GM19240 (cell line): ENCODE data around the gene C21orf58.

Experiments
- DNase-seq: peaks from one replicate; pipeline ENCODE4 v3.0.0; 2011; ENCODE audit warnings: low spot score; ENCODE audit not compliant: insufficient read length

Gene C21orf58

DNA sequence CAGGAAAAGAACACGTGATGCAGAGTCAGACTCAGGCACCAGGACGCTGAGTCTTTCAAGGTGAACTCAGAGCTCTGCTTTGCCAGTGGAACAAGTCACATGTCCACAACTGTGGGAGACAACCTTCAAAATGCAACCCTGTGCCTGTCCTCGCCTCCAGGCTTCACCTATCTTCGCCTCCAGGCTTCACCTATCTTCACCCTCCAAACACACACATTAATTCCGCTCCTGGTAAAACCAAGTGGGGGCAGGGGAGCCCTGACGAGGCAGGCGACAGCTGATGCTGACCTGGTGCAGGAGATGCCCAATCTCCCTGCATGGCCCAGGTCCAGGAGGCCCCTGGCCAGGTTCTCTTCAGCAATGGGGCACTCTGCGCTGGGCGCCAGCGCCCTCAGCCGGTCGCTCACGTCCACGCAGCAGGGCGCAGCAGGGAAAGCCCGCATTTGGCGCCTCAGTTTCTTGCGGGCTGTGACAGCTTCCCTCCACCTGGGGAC is 67.1 kb downstream of the C21orf58 start:
- no peak for DNase-seq

DNA sequence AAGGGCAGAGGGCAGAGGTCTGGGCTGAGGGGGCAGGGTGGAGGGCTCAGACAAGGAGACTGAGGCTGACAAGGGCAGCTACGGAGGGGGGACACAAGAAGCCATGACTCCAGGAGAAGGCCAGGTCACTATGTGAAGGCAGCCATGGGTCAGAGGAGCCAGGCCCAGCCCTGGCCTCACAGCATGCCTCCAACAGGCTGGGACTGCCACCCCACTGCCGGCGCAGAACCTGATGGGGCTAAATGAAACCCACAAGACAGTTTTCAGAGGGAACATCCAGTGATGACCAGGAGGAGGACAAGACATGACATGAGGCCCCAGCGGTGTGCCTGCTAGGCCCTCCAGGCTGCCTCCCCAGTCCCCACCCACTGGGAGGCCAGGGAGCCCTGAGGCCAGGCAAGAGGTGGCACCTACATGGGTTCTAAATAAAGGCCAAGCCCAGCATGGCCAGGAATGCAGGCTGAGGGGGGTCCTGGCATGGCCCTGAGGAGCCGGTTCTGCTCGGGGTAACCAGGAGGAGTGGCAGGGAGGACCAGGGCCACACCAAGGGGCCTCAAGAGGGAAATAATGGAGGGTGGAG is 67.8 kb downstream of the C21orf58 start:
- no peak for DNase-seq

DNA sequence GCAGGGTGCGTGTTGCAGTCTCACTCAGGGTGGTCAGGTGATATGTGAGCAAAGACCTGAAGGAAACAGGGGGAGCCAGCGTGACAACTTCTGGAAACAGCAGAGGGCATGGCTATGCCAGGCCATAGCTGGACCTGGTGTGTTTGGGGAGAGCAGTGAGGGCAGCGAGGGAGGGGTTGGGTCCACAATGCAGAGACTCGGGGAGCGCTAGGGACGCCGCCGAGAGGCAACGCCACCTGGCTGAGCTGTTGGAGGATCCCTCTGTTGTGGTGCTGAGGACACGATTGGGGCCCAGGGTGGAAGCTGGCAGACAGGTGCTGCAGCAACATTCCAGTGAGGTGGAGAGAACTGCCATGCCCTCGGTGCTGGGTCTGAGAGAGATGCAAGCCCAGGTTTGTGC is 68.5 kb downstream of the C21orf58 start:
- DNase-seq = no peak

DNA sequence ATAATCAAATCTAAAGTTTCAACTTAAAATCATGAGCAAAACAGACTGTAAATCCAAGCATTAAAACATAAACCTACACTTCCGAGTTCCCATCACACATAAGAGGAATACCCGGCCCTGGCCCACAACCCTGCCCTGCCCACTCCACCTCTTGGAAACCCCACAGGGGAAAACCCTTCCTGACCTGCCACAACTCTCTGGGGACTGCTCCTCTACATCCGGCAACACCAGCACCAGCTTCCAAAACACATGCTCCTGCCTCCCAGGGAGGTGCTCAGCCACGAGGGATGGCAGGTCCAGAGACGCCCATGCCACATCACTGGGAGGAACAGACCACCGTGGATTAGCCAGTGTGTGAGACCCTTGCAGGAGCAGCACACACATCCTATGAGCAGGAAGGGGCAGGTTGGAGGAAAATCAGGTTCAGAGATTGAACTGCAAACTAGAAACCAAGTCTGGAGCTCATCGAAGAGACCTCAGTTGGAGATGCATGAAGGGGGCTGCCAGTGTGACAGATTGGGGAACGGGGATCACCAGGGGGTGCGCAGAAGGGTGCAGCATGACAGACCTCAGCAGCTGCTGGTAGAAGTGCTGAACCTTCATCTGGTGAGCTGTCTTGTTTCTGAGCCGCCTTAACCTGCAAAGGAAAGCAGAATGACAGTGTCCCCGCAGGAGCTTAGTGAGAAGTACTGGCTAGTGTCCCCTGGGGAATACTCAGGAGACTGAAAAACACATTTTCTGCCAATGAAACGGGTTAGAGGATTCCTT is 69.3 kb downstream of the C21orf58 start:
- DNase-seq = peak; percentile 43

DNA sequence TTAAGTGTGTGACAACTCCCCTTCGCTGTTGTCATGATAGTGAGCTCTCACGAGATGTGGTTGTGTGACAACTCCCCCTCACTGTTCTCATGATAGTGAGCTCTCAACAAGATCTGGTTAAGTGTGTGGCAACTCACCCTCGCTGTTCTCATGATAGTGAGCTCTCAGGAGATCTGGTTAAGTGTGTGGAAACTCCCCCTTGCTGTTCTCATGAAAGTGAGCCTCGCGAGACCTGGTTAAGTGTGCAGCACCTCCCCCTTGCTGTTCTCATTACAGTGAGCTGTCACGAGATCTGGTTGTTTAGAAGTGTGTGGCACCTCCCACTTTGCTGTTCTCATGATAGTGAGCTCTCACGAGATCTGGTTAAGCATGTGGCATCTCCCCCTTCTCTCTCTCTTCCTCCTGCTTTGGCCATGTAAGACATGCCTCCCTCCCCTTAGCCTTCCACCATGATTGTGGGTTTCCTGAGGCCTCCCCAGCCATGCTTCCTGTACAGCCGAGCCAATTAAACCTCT is 70.0 kb downstream of the C21orf58 start:
- DNase-seq = no peak

DNA sequence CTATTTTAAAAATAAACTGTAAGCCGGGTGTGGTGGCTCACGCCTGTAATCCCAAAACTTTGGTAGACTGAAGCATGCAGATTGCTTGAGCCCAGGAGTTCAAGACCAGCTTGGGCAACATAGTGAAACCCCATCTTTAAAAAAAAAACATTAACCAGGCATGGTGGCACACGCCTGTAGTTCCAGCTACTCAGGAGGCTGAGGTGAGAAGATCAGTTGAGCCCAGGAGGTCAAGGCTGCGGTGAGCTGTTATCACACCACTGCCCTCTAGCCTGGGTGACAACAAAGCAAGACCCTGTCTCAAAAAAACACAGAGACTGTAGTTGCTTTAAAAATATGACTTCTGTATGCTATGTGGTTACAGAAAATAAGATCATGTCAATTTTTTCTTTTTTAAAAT is 70.8 kb downstream of the C21orf58 start:
- DNase-seq = no peak
